Measurements from ENCODE around the gene FCGBP.
"Not testable (repeated sequence)": the region's sequence is repeated elsewhere in the genome, so short reads cannot be mapped to it uniquely, and the experiment has no call there.

- TF ChIP-seq MAX (IDR thresholded peaks at IDR 0.05); TEAD4 (IDR thresholded peaks at IDR 0.05); TAF1 (IDR thresholded peaks at IDR 0.05; ENCODE audit: low read depth): not testable (repeated sequence)
Measured at GRCh38 chr19:39897511-39898245, 36.8 kb downstream of the FCGBP start.

All from Ishikawa (cell line).